ELF-1 (cell line): Measurements from ENCODE around the gene KIF26B.

Source experiments
- DNase-seq: peaks from one replicate; pipeline ENCODE4 v3.0.0-alpha.2; 2016; ENCODE audit warnings: low read depth, low spot score

The KIF26B gene

GRCh38 chr1:245679821-245680780 lies 525.3 kb downstream of the KIF26B start:
- DNase-seq: no peak

- DNase-seq: no peak
These were observed 528.1 kb downstream of the KIF26B start for GRCh38 chr1:245682638-245683628.

GRCh38 chr1:245683676-245684075 lies 528.9 kb downstream of the KIF26B start:
- DNase-seq: no peak

- DNase-seq: no peak
These were observed 529.4 kb downstream of the KIF26B start for GRCh38 chr1:245684166-245684565.

GRCh38 chr1:245684571-245684970 lies 529.8 kb downstream of the KIF26B start:
- DNase-seq: no peak

- DNase-seq: no peak
These were observed 530.5 kb downstream of the KIF26B start for GRCh38 chr1:245685111-245685810.

- no peak for DNase-seq
These were observed 531.2 kb downstream of the KIF26B start for GRCh38 chr1:245686006-245686405.

- DNase-seq: no peak
These were observed 531.8 kb downstream of the KIF26B start for GRCh38 chr1:245686446-245687030.

- no peak for DNase-seq
These were observed 532.4 kb downstream of the KIF26B start for GRCh38 chr1:245687152-245687635.

- peak; percentile 72 for DNase-seq
These were observed 533.1 kb downstream of the KIF26B start for GRCh38 chr1:245687636-245688535.

GRCh38 chr1:245688536-245689453 lies 534.0 kb downstream of the KIF26B start:
- DNase-seq: no peak

- DNase-seq: no peak
These were observed 535.4 kb downstream of the KIF26B start for GRCh38 chr1:245690156-245690690.

- DNase-seq: no peak
These were observed 536.3 kb downstream of the KIF26B start for GRCh38 chr1:245690946-245691541.

GRCh38 chr1:245691897-245692296 lies 537.1 kb downstream of the KIF26B start:
- DNase-seq: no peak

GRCh38 chr1:245692318-245692717 lies 537.5 kb downstream of the KIF26B start:
- DNase-seq: no peak

GRCh38 chr1:245693116-245693793 lies 538.5 kb downstream of the KIF26B start:
- DNase-seq: no peak

GRCh38 chr1:245693941-245694752 lies 539.4 kb downstream of the KIF26B start:
- no peak for DNase-seq
